SH-SY5Y (cell line): Measurements from ENCODE around the gene TBCD.

ENCODE experiments used
- GATA2 ChIP-seq: IDR thresholded peaks from 2 replicates; pipeline ENCODE4 v1.6.1; 2011; ENCODE audit warnings: mild to moderate bottlenecking, low read depth, low read length
- GATA3 ChIP-seq: IDR thresholded peaks from 2 replicates; pipeline ENCODE4 v1.6.1; 2011; ENCODE audit warnings: low read depth, mild to moderate bottlenecking, low read length, moderate library complexity

DNA sequence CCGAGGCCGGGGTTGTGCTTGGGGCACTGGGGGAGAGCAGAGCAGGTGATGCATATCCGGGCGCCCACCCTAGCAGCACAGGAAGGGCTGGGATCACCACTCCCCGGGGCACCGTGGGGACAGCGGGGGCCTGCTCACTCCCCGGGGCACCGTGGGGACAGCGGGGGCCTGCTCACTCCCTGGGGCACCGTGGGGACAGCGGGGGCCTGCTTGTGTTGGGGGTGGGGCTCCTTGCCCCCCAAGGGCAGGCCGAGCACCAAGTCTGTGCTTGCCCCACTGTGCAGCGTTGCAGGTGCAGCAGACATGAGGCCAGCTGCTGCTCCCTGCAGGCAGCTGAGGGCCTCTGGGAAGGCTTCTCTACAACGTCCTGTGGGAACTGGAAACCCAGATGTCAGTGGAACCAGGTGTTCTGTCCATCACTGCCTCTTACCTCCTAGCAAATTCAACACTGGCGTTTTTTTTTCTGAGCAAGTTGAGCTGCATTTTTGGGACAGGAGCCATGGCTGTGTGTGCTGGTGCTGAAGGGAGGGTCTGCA is 112.9 kb downstream of the TBCD start:
- TF ChIP-seq GATA3 (no peak), GATA2 (no peak)
